CD4-positive, alpha-beta T cell (primary cell): Measurements from ENCODE around the gene ENDOU. TPM values are rescaled to one million over a fixed set of nuclear protein-coding genes. Genes with fewer than 3 reads are reported as not detected.

Experiments
- ATAC-seq: fragments of 200-7000 bp; cut with Tn5 transposase; one replicate; pipeline ENCODE4 v1.10.0; 2022; ENCODE audit warnings: mild to moderate bottlenecking; ENCODE audit not compliant: poor library complexity
- CTCF ChIA-PET: fragments of 350-600 bp; sonication (Branson Sonifier 250); formaldehyde crosslinking; loops from one replicate; lab custom pipeline; 2021; ENCODE audit warnings: antibody characterized with exemption, inconsistent platforms; lab: Charles Lee
- POLR2A ChIA-PET: fragments of 350-600 bp; sonication (Branson Sonifier 250); formaldehyde crosslinking; loops from one replicate; lab custom pipeline; 2021; ENCODE audit warnings: antibody characterized with exemption, inconsistent platforms; lab: Charles Lee
- DNase-seq, 14 experiments: peaks; one replicate each; pipeline ENCODE4 v3.0.0-alpha.2; 2013 to 2020; ENCODE audit warnings: mixed read lengths in 2 of 14
- H3K27ac ChIP-seq, 2 donors: one replicate each; pipeline versions ENCODE4 v1.5.1 to v1.7.0; 2013; ENCODE audit warnings: low read length in 2 of 2, low read depth in 1 of 2, mild to moderate bottlenecking in 1 of 2
- H3K27me3 ChIP-seq, 2 experiments: 1 replicate in 1 of 2; 2 replicates in 1 of 2; pipeline versions ENCODE4 v1.6.1 to v1.7.0; 2013; ENCODE audit warnings: low read length in 2 of 2, control low read depth in 1 of 2, mild to moderate bottlenecking in 1 of 2, moderate library complexity in 1 of 2; ENCODE audit not compliant: insufficient read depth in 2 of 2, control insufficient read depth in 1 of 2
- H3K36me3 ChIP-seq: one replicate; pipeline ENCODE4 v1.6.1; 2013; ENCODE audit warnings: low read length, control low read depth; ENCODE audit not compliant: insufficient read depth
- H3K4me1 ChIP-seq: one replicate; pipeline ENCODE4 v1.6.1; 2013; ENCODE audit warnings: low read length, control low read depth; ENCODE audit not compliant: insufficient read depth
- H3K4me3 ChIP-seq: one replicate; pipeline ENCODE4 v1.5.1; 2013; ENCODE audit warnings: mild to moderate bottlenecking, low read length, moderate library complexity
- H3K9me3 ChIP-seq, 2 experiments: 1 replicate in 1 of 2; 2 replicates in 1 of 2; pipeline versions ENCODE4 v1.6.1 to v1.7.0; 2013; ENCODE audit warnings: low read length in 2 of 2, mild to moderate bottlenecking in 2 of 2, control low read depth in 1 of 2, moderate library complexity in 1 of 2; ENCODE audit not compliant: control insufficient read depth in 1 of 2, insufficient read depth in 1 of 2
- H3K27ac Mint-ChIP-seq: one replicate; pipeline ENCODE4 v1.8.0; 2020; ENCODE audit warnings: mixed read lengths
- H3K27me3 Mint-ChIP-seq: one replicate; pipeline ENCODE4 v1.8.0; 2021; ENCODE audit warnings: mixed read lengths
- H3K36me3 Mint-ChIP-seq: one replicate; pipeline ENCODE4 v1.8.0; 2021; ENCODE audit warnings: low read depth, mixed read lengths
- H3K4me1 Mint-ChIP-seq: one replicate; pipeline ENCODE4 v1.8.0; 2021; ENCODE audit warnings: low read depth, mixed read lengths
- H3K4me3 Mint-ChIP-seq: one replicate; pipeline ENCODE4 v1.8.0; 2020; ENCODE audit warnings: mild to moderate bottlenecking, mixed read lengths
- H3K9me3 Mint-ChIP-seq: one replicate; pipeline ENCODE4 v1.8.0; 2020; ENCODE audit warnings: mixed read lengths
- intact Hi-C, 2 experiments: fragments of 100-400 bp; cut with DNase I in 1 of 2; cut with micrococcal nuclease in 1 of 2; formaldehyde crosslinking; loops; one replicate each; pipeline versions ENCODE4 v1.15.1 to v1.9.0; 2023 to 2025; cut with DNase I, micrococcal nuclease
- total RNA-seq, 174 experiments: library from RNA in 2 of 174; stranded (reverse) in 2 of 174; gene quantifications; one replicate each; pipeline ENCODE4 v1.2.3 and lab custom pipeline; 2021 to 2026
- TF ChIP-seq, protein P1 (sequence below): fragments of 200-600 bp; IDR thresholded peaks from one replicate; pipeline ENCODE4 v1.8.0; 2022; ENCODE audit warnings: antibody characterized with exemption, mild to moderate bottlenecking

ENDOU gene
- total RNA-seq, 2 experiments from 2014 or later = not detected

- Mint-ChIP-seq H3K4me1 (peaks cover 42% of the 10 kb centered on the region), H3K9me3 (no peaks in the 10 kb centered on the region), H3K4me3 (peak overlapping the region; percentile 57), H3K27ac (peak overlapping the region; percentile 66), H3K27me3 (no peaks in the 10 kb centered on the region), H3K36me3 (no peaks in the 10 kb centered on the region)
- Histone ChIP-seq H3K9me3 (no peaks in the 10 kb centered on the region), H3K27ac (no peak overlapping the region), H3K36me3 (no peaks in the 10 kb centered on the region), H3K4me3 (no peak overlapping the region), H3K27me3 (no peaks in the 10 kb centered on the region), H3K4me1 (peaks cover 43% of the 10 kb centered on the region)
- ATAC-seq (peak; percentile 68), DNase-seq (peak; percentile 57 to 88 (median 71))
- TF ChIP-seq, protein P1, sequence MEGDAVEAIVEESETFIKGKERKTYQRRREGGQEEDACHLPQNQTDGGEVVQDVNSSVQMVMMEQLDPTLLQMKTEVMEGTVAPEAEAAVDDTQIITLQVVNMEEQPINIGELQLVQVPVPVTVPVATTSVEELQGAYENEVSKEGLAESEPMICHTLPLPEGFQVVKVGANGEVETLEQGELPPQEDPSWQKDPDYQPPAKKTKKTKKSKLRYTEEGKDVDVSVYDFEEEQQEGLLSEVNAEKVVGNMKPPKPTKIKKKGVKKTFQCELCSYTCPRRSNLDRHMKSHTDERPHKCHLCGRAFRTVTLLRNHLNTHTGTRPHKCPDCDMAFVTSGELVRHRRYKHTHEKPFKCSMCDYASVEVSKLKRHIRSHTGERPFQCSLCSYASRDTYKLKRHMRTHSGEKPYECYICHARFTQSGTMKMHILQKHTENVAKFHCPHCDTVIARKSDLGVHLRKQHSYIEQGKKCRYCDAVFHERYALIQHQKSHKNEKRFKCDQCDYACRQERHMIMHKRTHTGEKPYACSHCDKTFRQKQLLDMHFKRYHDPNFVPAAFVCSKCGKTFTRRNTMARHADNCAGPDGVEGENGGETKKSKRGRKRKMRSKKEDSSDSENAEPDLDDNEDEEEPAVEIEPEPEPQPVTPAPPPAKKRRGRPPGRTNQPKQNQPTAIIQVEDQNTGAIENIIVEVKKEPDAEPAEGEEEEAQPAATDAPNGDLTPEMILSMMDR = no peak
- intact Hi-C loops = loop anchor here in 1 of 2 experiments (5.0 kb wide), 1 partner anchor 206 kb away; no protein-coding TSS in a partner anchor
- POLR2A ChIA-PET = interaction anchor here (0.8 to 3.6 kb wide), 16 partner anchors 16 to 97 kb away, joined by 3 to 15 read pairs (median 4); partner anchors contain the start of genes HDAC7, RAPGEF3 and RPAP3
- CTCF ChIA-PET = interaction anchor here (0.9 to 5.7 kb wide), 11 partner anchors 17 to 208 kb away, joined by 3 to 157 read pairs (median 7); partner anchors contain the start of genes RAPGEF3 and SLC48A1
Measured at GRCh38 chr12:47741340-47741703, 16.0 kb upstream of the ENDOU start.

DNA sequence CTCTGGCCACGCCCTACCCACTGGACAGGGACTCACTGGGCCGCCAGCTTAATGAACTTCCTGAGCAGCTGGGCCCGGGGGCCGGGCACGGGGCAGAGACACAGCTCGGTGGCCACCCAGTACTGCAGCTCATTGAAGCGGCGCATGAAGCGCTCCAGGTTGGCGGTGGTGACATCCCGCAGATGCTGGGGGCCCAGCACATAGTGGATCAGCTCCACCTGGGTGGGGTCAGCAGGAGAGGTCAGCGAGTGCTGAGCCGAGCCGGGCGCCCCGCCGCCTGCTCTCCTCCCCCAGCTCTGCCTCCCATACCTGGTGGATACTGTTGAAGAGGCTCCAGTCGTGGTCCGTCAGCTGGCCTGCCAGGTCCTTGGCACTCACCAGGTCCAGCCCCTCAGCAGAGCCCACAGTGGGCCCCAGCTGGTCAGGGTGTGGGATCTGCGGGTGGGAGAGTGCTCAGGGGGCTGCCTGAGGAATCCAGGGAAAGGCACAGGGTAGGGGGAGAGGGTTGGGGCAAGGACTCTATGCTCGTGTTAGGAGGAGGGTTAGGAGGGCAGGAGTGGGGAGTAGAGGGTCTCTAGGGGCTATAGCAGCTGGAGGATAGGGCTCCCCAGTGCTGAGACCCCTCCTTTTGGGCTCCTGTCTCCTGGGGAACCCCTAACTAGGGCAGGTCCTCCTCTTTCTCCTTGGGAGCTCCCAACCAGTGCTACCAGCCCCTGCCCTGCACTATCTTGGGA is 15.5 kb upstream of the ENDOU start:
- Mint-ChIP-seq H3K4me1 (peaks cover 42% of the 10 kb centered on the region), H3K36me3 (no peaks in the 10 kb centered on the region), H3K27ac (peak overlapping the region; percentile 66), H3K9me3 (no peaks in the 10 kb centered on the region), H3K27me3 (no peaks in the 10 kb centered on the region), H3K4me3 (peak overlapping the region; percentile 57)
- CTCF ChIA-PET = interaction anchor here (0.9 to 5.7 kb wide), 9 partner anchors 18 to 209 kb away, joined by 3 to 157 read pairs (median 10); partner anchors contain the start of genes RAPGEF3 and SLC48A1
- intact Hi-C loops = loop anchor here in 1 of 2 experiments (5.0 kb wide), 1 partner anchor 207 kb away; no protein-coding TSS in a partner anchor
- DNase-seq (peak in 3 of 14 experiments; percentile 14 to 36 (median 34)), ATAC-seq (no peak)
- Histone ChIP-seq H3K27ac (no peak overlapping the region), H3K4me3 (peak overlapping the region; percentile 2), H3K27me3 (no peaks in the 10 kb centered on the region), H3K36me3 (no peaks in the 10 kb centered on the region), H3K9me3 (no peaks in the 10 kb centered on the region), H3K4me1 (peaks cover 45% of the 10 kb centered on the region)
- POLR2A ChIA-PET = interaction anchor here (0.7 to 3.6 kb wide), 15 partner anchors 16 to 102 kb away, joined by 3 to 15 read pairs (median 4); partner anchors contain the start of genes HDAC7, RAPGEF3 and RPAP3
- TF ChIP-seq, protein P1 = no peak

GRCh38 chr12:47739979-47740378 is 14.7 kb upstream of the ENDOU start:
- H3K4me3 Mint-ChIP-seq = no peak overlapping the region
- POLR2A ChIA-PET = interaction anchor here (1.9 to 2.0 kb wide), 3 partner anchors 17 to 98 kb away, joined by 7 to 8 read pairs (median 7); partner anchors contain the start of gene RAPGEF3
- ATAC-seq = no peak
- no peak overlapping the region for H3K4me3 ChIP-seq
- H3K27ac Mint-ChIP-seq = no peak overlapping the region
- no peak overlapping the region for H3K27ac ChIP-seq
- no peak for DNase-seq
- H3K9me3 ChIP-seq = no peaks in the 10 kb centered on the region
- no peaks in the 10 kb centered on the region for H3K27me3 Mint-ChIP-seq
- TF ChIP-seq, protein P1 = no peak
- no peaks in the 10 kb centered on the region for H3K9me3 Mint-ChIP-seq
- no peaks in the 10 kb centered on the region for H3K27me3 ChIP-seq
- H3K36me3 ChIP-seq = no peaks in the 10 kb centered on the region
- CTCF ChIA-PET = interaction anchor here (5.5 to 5.7 kb wide), 2 partner anchors 30 to 99 kb away, joined by 86 to 157 read pairs; partner anchors contain the start of gene SLC48A1
- no peaks in the 10 kb centered on the region for H3K36me3 Mint-ChIP-seq
- intact Hi-C loops = loop anchor here in 1 of 2 experiments (5.0 kb wide), 1 partner anchor 207 kb away; no protein-coding TSS in a partner anchor
- peaks cover 42% of the 10 kb centered on the region for H3K4me1 Mint-ChIP-seq
- peaks cover 45% of the 10 kb centered on the region for H3K4me1 ChIP-seq
